DOHH2 (cell line): Measurements from ENCODE around the gene HBP1.

ENCODE experiments used
- H3F3A ChIP-seq: fragments of 200-600 bp; sonication (generic), shearing (Covaris generic); 2 replicates; pipeline ENCODE4 v1.6.0; 2016; ENCODE audit warnings: antibody characterized with exemption, mild to moderate bottlenecking; ENCODE audit not compliant: control insufficient read depth, insufficient read depth
- H3K27ac ChIP-seq: fragments of 200-600 bp; sonication (generic); 2 replicates; pipeline ENCODE4 v1.5.1; 2014; ENCODE audit warnings: low read depth, mild to moderate bottlenecking, low read length, moderate library complexity
- H3K27me3 ChIP-seq: fragments of 200-600 bp; sonication (generic); 2 replicates; pipeline ENCODE4 v1.6.1; 2014; ENCODE audit warnings: mild to moderate bottlenecking, low read length, mixed read lengths; ENCODE audit not compliant: control insufficient read depth
- H3K36me3 ChIP-seq: fragments of 200-600 bp; sonication (generic); 2 replicates; pipeline ENCODE4 v1.6.1; 2014; ENCODE audit warnings: mild to moderate bottlenecking, low read length, moderate library complexity, mixed read lengths; ENCODE audit not compliant: control insufficient read depth
- H3K4me1 ChIP-seq: fragments of 200-600 bp; sonication (generic); 2 replicates; pipeline ENCODE4 v1.6.1; 2014; ENCODE audit warnings: mild to moderate bottlenecking, low read length, mixed read lengths; ENCODE audit not compliant: control insufficient read depth
- H3K4me2 ChIP-seq: fragments of 200-600 bp; sonication (generic); 2 replicates; pipeline ENCODE4 v1.6.0; 2014; ENCODE audit warnings: mild to moderate bottlenecking, low read length, moderate library complexity
- H3K4me3 ChIP-seq: fragments of 200-600 bp; sonication (generic); 2 replicates; pipeline ENCODE4 v1.5.1; 2014; ENCODE audit warnings: mild to moderate bottlenecking, low read length, mixed read lengths
- H3K79me2 ChIP-seq: fragments of 200-600 bp; sonication (generic); 2 replicates; pipeline ENCODE4 v1.6.1; 2014; ENCODE audit warnings: mild to moderate bottlenecking, low read length, mixed read lengths; ENCODE audit not compliant: control insufficient read depth
- H3K9me2 ChIP-seq: fragments of 200-600 bp; sonication (generic); replicated peaks from 2 replicates; pipeline ENCODE4 v1.6.1; 2014; ENCODE audit warnings: mild to moderate bottlenecking, low read length, mixed read lengths; ENCODE audit not compliant: control insufficient read depth
- H3K9me3 ChIP-seq: fragments of 200-600 bp; sonication (generic); 2 replicates; pipeline ENCODE4 v1.6.1; 2014; ENCODE audit warnings: antibody characterized with exemption, low read length, mixed read lengths; ENCODE audit not compliant: control insufficient read depth, insufficient read depth
- H4K20me1 ChIP-seq: fragments of 200-600 bp; sonication (generic); 2 replicates; pipeline ENCODE4 v1.6.0; 2014; ENCODE audit warnings: low read depth, mild to moderate bottlenecking, antibody characterized with exemption, low read length, moderate library complexity; ENCODE audit not compliant: control insufficient read depth, insufficient read depth
- EZH2phosphoT487 ChIP-seq: fragments of 200-600 bp; sonication (generic); IDR thresholded peaks from 2 replicates; pipeline ENCODE4 v1.6.1; 2017; ENCODE audit warnings: borderline replicate concordance, mild to moderate bottlenecking, antibody characterized with exemption, low read length, moderate library complexity, mixed read lengths
- TF ChIP-seq, protein P1 (sequence below): fragments of 200-600 bp; sonication (generic); IDR thresholded peaks from one replicate; pipeline ENCODE4 v1.5.1; 2014; ENCODE audit warnings: antibody characterized with exemption, mild to moderate bottlenecking, low read depth, low read length; ENCODE audit not compliant: poor library complexity, severe bottlenecking

Gene HBP1

DNA sequence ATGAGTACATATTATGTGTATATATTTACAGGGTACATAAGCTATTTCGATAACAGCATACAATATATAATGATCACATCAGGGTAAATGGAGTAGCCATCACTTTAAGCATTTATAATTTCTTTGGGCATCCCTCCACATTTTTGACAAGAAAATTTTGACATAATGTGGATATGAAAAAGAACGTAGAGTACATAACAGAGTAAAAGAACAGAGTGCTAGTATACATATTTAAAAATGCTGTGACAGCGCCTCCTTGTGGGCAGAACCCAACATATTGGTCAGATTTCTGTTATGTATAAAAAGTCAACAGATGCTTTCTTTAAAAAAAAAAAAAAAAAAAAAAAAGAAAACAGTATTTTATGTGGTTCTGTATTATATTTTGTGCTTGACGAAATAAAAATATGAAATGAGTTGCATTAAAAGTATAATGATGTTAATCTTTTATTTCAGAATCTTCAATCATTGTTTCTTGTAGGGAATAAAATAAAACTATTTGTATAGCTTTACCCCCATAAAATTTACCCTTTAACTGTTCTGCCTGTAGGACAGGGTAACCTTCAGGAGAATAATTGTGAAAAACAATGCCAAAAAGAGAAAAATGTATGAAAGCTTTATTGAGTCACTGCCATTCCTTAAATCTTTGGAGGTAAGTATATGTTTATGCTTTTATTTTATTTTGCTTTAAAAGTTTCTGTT is 18.3 kb upstream of the HBP1 start:
- TF ChIP-seq EZH2phosphoT487, result no peak
- TF ChIP-seq, protein P1, sequence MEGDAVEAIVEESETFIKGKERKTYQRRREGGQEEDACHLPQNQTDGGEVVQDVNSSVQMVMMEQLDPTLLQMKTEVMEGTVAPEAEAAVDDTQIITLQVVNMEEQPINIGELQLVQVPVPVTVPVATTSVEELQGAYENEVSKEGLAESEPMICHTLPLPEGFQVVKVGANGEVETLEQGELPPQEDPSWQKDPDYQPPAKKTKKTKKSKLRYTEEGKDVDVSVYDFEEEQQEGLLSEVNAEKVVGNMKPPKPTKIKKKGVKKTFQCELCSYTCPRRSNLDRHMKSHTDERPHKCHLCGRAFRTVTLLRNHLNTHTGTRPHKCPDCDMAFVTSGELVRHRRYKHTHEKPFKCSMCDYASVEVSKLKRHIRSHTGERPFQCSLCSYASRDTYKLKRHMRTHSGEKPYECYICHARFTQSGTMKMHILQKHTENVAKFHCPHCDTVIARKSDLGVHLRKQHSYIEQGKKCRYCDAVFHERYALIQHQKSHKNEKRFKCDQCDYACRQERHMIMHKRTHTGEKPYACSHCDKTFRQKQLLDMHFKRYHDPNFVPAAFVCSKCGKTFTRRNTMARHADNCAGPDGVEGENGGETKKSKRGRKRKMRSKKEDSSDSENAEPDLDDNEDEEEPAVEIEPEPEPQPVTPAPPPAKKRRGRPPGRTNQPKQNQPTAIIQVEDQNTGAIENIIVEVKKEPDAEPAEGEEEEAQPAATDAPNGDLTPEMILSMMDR, result peak; percentile 84
- H3K4me1 ChIP-seq, result peaks cover 57% of the 10 kb centered on the region
- H3K79me2 ChIP-seq, result 0 out of 2 replicates have a peak, but pooled peaks cover 6% of the 10 kb centered on the region
- no peaks in the 10 kb centered on the region for H4K20me1 ChIP-seq
- peak overlapping the region; percentile 12; the same call in 1 of the 2 replicates for H3K4me2 ChIP-seq
- H3F3A ChIP-seq, result peaks cover 17% of the 10 kb centered on the region
- H3K36me3 ChIP-seq, result peaks cover 69% of the 10 kb centered on the region
- H3K9me3 ChIP-seq, result no peaks in the 10 kb centered on the region
- H3K27me3 ChIP-seq, result no peaks in the 10 kb centered on the region
- H3K27ac ChIP-seq, result peak overlapping the region; percentile 23; the same call in 1 of the 2 replicates
- H3K4me3 ChIP-seq, result no peak overlapping the region
- H3K9me2 ChIP-seq, result no peaks in the 10 kb centered on the region

DNA sequence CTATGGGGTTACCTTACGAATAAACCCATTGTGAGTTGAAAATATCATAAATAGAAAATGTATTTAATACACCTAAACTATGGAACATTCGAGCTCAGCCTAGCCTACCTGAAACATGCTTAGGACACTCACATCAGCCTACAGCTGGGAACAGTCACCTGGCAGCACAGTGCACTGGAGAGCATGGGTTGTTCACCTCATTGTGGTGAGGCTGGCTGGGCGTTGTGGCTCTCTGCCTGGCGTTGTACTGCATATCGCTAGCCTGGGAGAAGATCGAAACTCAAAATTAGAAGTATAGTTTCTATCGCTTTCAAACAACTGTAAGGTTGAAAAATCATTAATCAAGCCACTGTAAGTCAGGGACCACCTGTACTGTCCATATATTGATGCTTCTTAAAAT is 17.3 kb upstream of the HBP1 start:
- Histone ChIP-seq H3K36me3 (peaks cover 66% of the 10 kb centered on the region), H3K4me2 (no peak overlapping the region), H3K27me3 (no peaks in the 10 kb centered on the region), H3K79me2 (0 out of 2 replicates have a peak, but pooled peaks cover 6% of the 10 kb centered on the region), H3F3A (peaks cover 10% of the 10 kb centered on the region), H3K4me1 (peaks cover 47% of the 10 kb centered on the region), H3K4me3 (no peak overlapping the region), H3K9me2 (no peaks in the 10 kb centered on the region), H4K20me1 (no peaks in the 10 kb centered on the region), H3K27ac (no peak overlapping the region), H3K9me3 (no peaks in the 10 kb centered on the region)
- no peak for TF ChIP-seq EZH2phosphoT487
- TF ChIP-seq, protein P1, result no peak

DNA sequence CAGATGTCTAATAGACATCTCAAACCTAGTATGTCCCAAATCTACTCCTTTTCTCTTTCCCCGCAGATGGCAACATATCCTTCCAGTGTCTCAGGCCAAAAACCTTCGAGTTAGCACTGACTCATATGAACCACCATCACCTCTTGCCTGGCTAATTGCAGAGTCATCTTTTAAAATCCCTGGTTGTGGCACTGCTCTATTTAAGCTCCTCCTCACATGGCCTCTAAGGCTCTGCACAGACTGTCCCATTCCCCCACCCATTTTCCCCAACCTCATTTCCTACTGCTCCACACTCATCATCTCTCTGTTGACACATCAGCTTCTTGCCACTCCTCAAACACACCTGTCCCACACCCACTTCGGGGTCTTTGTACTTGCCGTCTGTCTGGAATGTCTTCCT is 16.8 kb upstream of the HBP1 start:
- Histone ChIP-seq H3K9me2 (no peaks in the 10 kb centered on the region), H3K79me2 (0 out of 2 replicates have a peak, but pooled peaks cover 6% of the 10 kb centered on the region), H3K4me2 (no peak overlapping the region), H3K4me3 (no peak overlapping the region), H3F3A (peaks cover 8% of the 10 kb centered on the region; the same call in 1 of the 2 replicates), H3K27me3 (no peaks in the 10 kb centered on the region), H4K20me1 (no peaks in the 10 kb centered on the region), H3K36me3 (peaks cover 66% of the 10 kb centered on the region), H3K4me1 (peaks cover 43% of the 10 kb centered on the region), H3K9me3 (no peaks in the 10 kb centered on the region), H3K27ac (no peak overlapping the region)
- no peak for TF ChIP-seq EZH2phosphoT487
- TF ChIP-seq, protein P1, result no peak
